Prostate gland (tissue), 2 donors: ENCODE measurements around the gene PEF1.

ENCODE experiments used
- CTCF ChIP-seq, 4 experiments: fragments of 200-600 bp in 2 of 4; fragments of 450-650 bp in 2 of 4; sonication (generic) in 2 of 4; IDR thresholded peaks; 1 replicate in 3 of 4; 2 replicates in 1 of 4; pipeline ENCODE4 v1.5.1; 2016 to 2019; ENCODE audit warnings: antibody characterized with exemption in 4 of 4, mild to moderate bottlenecking in 2 of 4, moderate library complexity in 2 of 4
- POLR2AphosphoS5 ChIP-seq: sonication (generic); formaldehyde crosslinking; IDR thresholded peaks from one replicate; pipeline ENCODE4 v1.6.1; 2017; ENCODE audit warnings: antibody characterized with exemption

DNA sequence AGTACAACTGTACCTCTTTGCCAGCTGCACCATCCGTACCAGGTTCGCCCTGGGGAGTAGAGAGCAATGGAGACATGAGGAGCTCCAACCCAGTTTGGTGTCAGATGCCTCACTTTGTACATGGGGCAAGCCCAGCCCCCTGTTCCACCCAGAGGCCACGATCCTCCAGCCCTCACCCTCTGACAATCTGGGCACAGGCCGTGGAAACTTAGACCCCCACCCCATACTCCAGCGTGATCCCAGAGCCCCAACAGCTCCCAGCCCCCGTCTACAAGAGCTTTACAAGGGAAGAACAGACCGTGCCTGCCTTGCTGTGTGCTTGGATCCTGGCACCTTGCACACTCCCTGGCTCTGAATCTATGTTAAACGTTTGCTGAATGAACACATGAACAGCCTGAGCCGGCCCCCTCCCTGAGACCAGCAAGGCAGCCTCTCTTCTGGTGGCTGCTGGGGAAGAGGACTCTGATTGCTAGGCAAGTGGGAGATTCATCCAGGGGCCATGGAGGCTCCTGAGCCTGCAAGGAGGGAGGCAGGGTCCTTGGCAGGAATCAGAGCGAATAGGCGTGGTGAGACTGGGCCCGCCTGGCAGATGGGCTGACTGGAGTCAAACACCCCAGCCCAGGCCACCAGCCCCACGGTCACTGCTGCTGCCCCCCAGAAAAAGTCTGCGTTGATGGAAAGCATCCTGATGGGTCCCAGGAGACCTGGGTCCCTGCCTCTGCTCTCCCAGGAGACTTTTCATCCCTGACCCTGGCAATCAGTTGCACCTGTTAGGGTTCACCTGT is 12.5 kb upstream of the PEF1 start:
- no peak for TF ChIP-seq CTCF (IDR thresholded peaks at IDR 0.05)
- no peak for TF ChIP-seq POLR2AphosphoS5
